HG03139 (cell line): ENCODE data around the gene MRGPRG.
"Not testable (repeated sequence)": the region's sequence is repeated elsewhere in the genome, so short reads cannot be mapped to it uniquely, and the experiment has no call there.

Source experiments
- ATAC-seq: cut with Tn5 transposase; IDR thresholded peaks from one replicate; pipeline ENCODE4 v1.9.1; 2021; ENCODE audit not compliant: unreplicated experiment

Gene MRGPRG

DNA sequence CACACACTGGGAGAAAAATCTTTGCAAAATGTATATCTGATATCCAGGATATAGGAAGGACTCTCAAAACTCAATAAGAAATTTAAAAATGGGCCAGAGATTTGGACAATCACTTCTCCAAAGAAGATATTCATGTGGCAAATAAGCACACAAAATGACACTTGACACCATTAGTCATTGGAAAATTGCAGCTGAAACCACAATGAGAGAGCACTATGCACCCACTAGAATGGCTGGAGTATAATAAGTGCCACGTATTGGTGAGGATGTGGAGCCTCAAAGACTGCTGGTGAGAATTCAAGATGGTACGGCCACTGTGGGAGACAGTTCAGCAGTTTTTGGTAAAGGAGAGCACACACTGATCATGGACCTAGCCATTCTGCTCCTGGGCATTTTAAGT lies 40.7 kb downstream of the MRGPRG start:
- ATAC-seq, result no peak

- ATAC-seq, result no peak
Measured at GRCh38 chr11:3176487-3176886, 42.1 kb downstream of the MRGPRG start.

DNA sequence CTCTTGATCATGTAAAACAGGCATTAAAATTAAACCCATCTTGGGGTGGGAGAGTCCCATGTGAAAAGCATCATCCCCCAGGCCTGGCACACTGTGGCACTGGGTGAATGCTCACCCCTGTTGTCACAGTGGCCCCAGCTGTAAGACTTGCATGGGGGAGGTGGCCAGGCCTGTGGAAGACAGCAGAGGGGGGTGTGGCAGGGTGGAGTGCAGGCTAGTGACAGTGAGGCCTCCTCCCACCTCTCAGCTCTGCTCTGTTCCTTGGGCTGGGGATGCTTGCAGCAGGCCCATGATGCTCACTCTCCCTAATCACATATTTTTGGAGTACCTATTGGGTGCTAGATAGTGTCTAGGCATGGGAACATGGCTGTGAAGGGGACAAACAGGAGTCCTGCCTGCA lies 43.4 kb downstream of the MRGPRG start:
- ATAC-seq, result no peak

GRCh38 chr11:3174387-3174786 lies 44.2 kb downstream of the MRGPRG start:
- no peak for ATAC-seq

- no peak for ATAC-seq
Measured at GRCh38 chr11:3173795-3174194, 44.8 kb downstream of the MRGPRG start.

GRCh38 chr11:3171931-3172560 lies 46.6 kb downstream of the MRGPRG start:
- ATAC-seq, result no peak

- no peak for ATAC-seq
Measured at GRCh38 chr11:3170756-3171650, 47.6 kb downstream of the MRGPRG start.

GRCh38 chr11:3170044-3170755 lies 48.4 kb downstream of the MRGPRG start:
- ATAC-seq, result no peak

GRCh38 chr11:3169255-3170043 lies 49.2 kb downstream of the MRGPRG start:
- no peak for ATAC-seq

DNA sequence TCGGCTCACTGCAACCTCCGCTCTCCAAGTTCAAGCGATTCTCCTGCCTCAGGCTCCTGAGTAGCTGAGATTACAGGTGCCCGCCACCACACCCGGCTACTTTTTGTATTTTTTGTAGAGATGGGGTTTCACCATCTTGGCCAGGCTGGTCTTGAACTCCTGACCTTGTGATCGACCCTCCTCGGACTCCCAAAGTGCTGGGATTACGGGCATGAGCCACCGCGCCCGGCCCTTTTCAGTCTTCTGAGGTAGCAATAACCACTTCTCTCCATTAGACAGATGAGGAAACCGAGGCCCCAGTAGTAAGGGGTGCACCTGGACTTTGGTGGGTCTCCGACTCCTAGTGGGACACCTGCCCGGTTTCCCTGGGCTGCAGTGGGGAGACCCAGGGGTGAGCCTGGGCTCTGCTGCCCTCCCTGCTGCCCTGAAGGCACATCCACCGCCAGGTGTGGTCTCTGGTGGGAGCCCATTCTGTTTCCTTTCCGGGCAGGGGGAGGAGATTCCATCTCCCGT lies 49.8 kb downstream of the MRGPRG start:
- not testable (repeated sequence) for ATAC-seq
